DOHH2 (cell line): ENCODE data around the gene PIP4K2A.

Experiments
- H3F3A ChIP-seq: fragments of 200-600 bp; sonication (generic), shearing (Covaris generic); 2 replicates; pipeline ENCODE4 v1.6.0; 2016; ENCODE audit warnings: antibody characterized with exemption, mild to moderate bottlenecking; ENCODE audit not compliant: control insufficient read depth, insufficient read depth
- H3K27ac ChIP-seq: fragments of 200-600 bp; sonication (generic); 2 replicates; pipeline ENCODE4 v1.5.1; 2014; ENCODE audit warnings: low read depth, mild to moderate bottlenecking, low read length, moderate library complexity
- H3K27me3 ChIP-seq: fragments of 200-600 bp; sonication (generic); 2 replicates; pipeline ENCODE4 v1.6.1; 2014; ENCODE audit warnings: mild to moderate bottlenecking, low read length, mixed read lengths; ENCODE audit not compliant: control insufficient read depth
- H3K36me3 ChIP-seq: fragments of 200-600 bp; sonication (generic); 2 replicates; pipeline ENCODE4 v1.6.1; 2014; ENCODE audit warnings: mild to moderate bottlenecking, low read length, moderate library complexity, mixed read lengths; ENCODE audit not compliant: control insufficient read depth
- H3K4me1 ChIP-seq: fragments of 200-600 bp; sonication (generic); 2 replicates; pipeline ENCODE4 v1.6.1; 2014; ENCODE audit warnings: mild to moderate bottlenecking, low read length, mixed read lengths; ENCODE audit not compliant: control insufficient read depth
- H3K4me2 ChIP-seq: fragments of 200-600 bp; sonication (generic); 2 replicates; pipeline ENCODE4 v1.6.0; 2014; ENCODE audit warnings: mild to moderate bottlenecking, low read length, moderate library complexity
- H3K4me3 ChIP-seq: fragments of 200-600 bp; sonication (generic); 2 replicates; pipeline ENCODE4 v1.5.1; 2014; ENCODE audit warnings: mild to moderate bottlenecking, low read length, mixed read lengths
- H3K79me2 ChIP-seq: fragments of 200-600 bp; sonication (generic); 2 replicates; pipeline ENCODE4 v1.6.1; 2014; ENCODE audit warnings: mild to moderate bottlenecking, low read length, mixed read lengths; ENCODE audit not compliant: control insufficient read depth
- H3K9me2 ChIP-seq: fragments of 200-600 bp; sonication (generic); replicated peaks from 2 replicates; pipeline ENCODE4 v1.6.1; 2014; ENCODE audit warnings: mild to moderate bottlenecking, low read length, mixed read lengths; ENCODE audit not compliant: control insufficient read depth
- H3K9me3 ChIP-seq: fragments of 200-600 bp; sonication (generic); 2 replicates; pipeline ENCODE4 v1.6.1; 2014; ENCODE audit warnings: antibody characterized with exemption, low read length, mixed read lengths; ENCODE audit not compliant: control insufficient read depth, insufficient read depth
- H4K20me1 ChIP-seq: fragments of 200-600 bp; sonication (generic); 2 replicates; pipeline ENCODE4 v1.6.0; 2014; ENCODE audit warnings: low read depth, mild to moderate bottlenecking, antibody characterized with exemption, low read length, moderate library complexity; ENCODE audit not compliant: control insufficient read depth, insufficient read depth
- CTCF ChIP-seq: fragments of 200-600 bp; sonication (generic); IDR thresholded peaks from one replicate; pipeline ENCODE4 v1.5.1; 2014; ENCODE audit warnings: antibody characterized with exemption, mild to moderate bottlenecking, low read depth, low read length; ENCODE audit not compliant: poor library complexity, severe bottlenecking
- EZH2phosphoT487 ChIP-seq: fragments of 200-600 bp; sonication (generic); IDR thresholded peaks from 2 replicates; pipeline ENCODE4 v1.6.1; 2017; ENCODE audit warnings: borderline replicate concordance, mild to moderate bottlenecking, antibody characterized with exemption, low read length, moderate library complexity, mixed read lengths

The PIP4K2A gene

GRCh38 chr10:22564060-22564459 is 150.3 kb downstream of the PIP4K2A start:
- H3F3A ChIP-seq = no peaks in the 10 kb centered on the region
- H3K4me1 ChIP-seq = no peaks in the 10 kb centered on the region
- H3K4me2 ChIP-seq = no peak overlapping the region
- no peaks in the 10 kb centered on the region for H3K79me2 ChIP-seq
- no peak overlapping the region for H3K4me3 ChIP-seq
- H3K9me2 ChIP-seq = no peaks in the 10 kb centered on the region
- H3K9me3 ChIP-seq = no peaks in the 10 kb centered on the region
- no peak overlapping the region for H3K27ac ChIP-seq
- H4K20me1 ChIP-seq = no peaks in the 10 kb centered on the region
- TF ChIP-seq CTCF (no peak), EZH2phosphoT487 (no peak)
- H3K36me3 ChIP-seq = peaks cover 24% of the 10 kb centered on the region
- no peaks in the 10 kb centered on the region for H3K27me3 ChIP-seq

GRCh38 chr10:22561909-22562308 is 152.5 kb downstream of the PIP4K2A start:
- Histone ChIP-seq H3K9me2 (no peaks in the 10 kb centered on the region), H3K4me3 (no peak overlapping the region), H3K27ac (no peak overlapping the region), H3K4me2 (no peak overlapping the region), H3F3A (no peaks in the 10 kb centered on the region), H3K36me3 (peaks cover 4% of the 10 kb centered on the region), H3K27me3 (no peaks in the 10 kb centered on the region), H3K4me1 (no peaks in the 10 kb centered on the region), H4K20me1 (no peaks in the 10 kb centered on the region; the same call in 1 of the 2 replicates), H3K9me3 (no peaks in the 10 kb centered on the region), H3K79me2 (no peaks in the 10 kb centered on the region)
- TF ChIP-seq CTCF (no peak), EZH2phosphoT487 (no peak)

- Histone ChIP-seq H3K4me2 (no peak overlapping the region), H3K9me3 (no peaks in the 10 kb centered on the region), H3K9me2 (no peaks in the 10 kb centered on the region), H3K79me2 (no peaks in the 10 kb centered on the region), H3K4me1 (no peaks in the 10 kb centered on the region), H4K20me1 (no peaks in the 10 kb centered on the region; the same call in 1 of the 2 replicates), H3K36me3 (peaks cover 4% of the 10 kb centered on the region; the same call in 1 of the 2 replicates), H3K4me3 (no peak overlapping the region), H3F3A (no peaks in the 10 kb centered on the region), H3K27me3 (no peaks in the 10 kb centered on the region), H3K27ac (no peak overlapping the region)
- no peak for TF ChIP-seq CTCF
- no peak for TF ChIP-seq EZH2phosphoT487
Observed at GRCh38 chr10:22560913-22561239, 153.5 kb downstream of the PIP4K2A start.
